Bronchial epithelial cell (primary cell): ENCODE measurements around the gene TFPI. TPM values are rescaled to one million over a fixed set of nuclear protein-coding genes. Genes with fewer than 3 reads are reported as not detected.
A peak's percentile ranks its signal among the peaks of the same experiment; 100 is the strongest.

ENCODE experiments used
- DNase-seq: peaks from one replicate; pipeline ENCODE4 v3.0.0-alpha.2; 2010; ENCODE audit warnings: low read depth
- FAIRE-seq: peaks from 2 replicates; lab custom pipeline; 2011; peaks lifted over from hg19 to GRCh38; lab: Jason Lieb, UNC
- H3K27me3 ChIP-seq: 2 replicates; pipeline ENCODE4 v1.5.1; 2011; ENCODE audit warnings: low read length; ENCODE audit not compliant: control insufficient read depth, insufficient read depth
- H3K36me3 ChIP-seq: 2 replicates; pipeline ENCODE4 v1.5.1; 2011; ENCODE audit warnings: low read length; ENCODE audit not compliant: control insufficient read depth, insufficient read depth
- H3K4me3 ChIP-seq: 2 replicates; pipeline ENCODE4 v1.5.1; 2011; ENCODE audit warnings: mild to moderate bottlenecking, low read depth, low read length, control low read depth
- CTCF ChIP-seq: IDR thresholded peaks from 2 replicates; pipeline ENCODE4 v1.5.1; 2011; ENCODE audit warnings: mild to moderate bottlenecking, moderate library complexity, low read length, control low read depth, inconsistent platforms; ENCODE audit not compliant: insufficient read depth, severe bottlenecking
- total RNA-seq: library from RNA; depleted of rRNA; stranded (reverse); fragments of >200 nt; gene quantifications from 2 replicates; pipeline ENCODE4 v1.2.1, GENCODE V29; 2014

The TFPI gene
- total RNA-seq, 1 donor from 2014 or later: 2.1 TPM

GRCh38 chr2:187453078-187453641, 101.1 kb downstream of the TFPI start:
- TF ChIP-seq CTCF: peak; percentile 16
- DNase-seq (peak; percentile 47), FAIRE-seq (no peak)
- H3K4me3 ChIP-seq: no peak overlapping the region
- no peaks in the 10 kb centered on the region for H3K36me3 ChIP-seq
- H3K27me3 ChIP-seq: no peaks in the 10 kb centered on the region

GRCh38 chr2:187451510-187451909, 102.7 kb downstream of the TFPI start:
- H3K36me3 ChIP-seq: no peaks in the 10 kb centered on the region
- TF ChIP-seq CTCF: no peak
- H3K4me3 ChIP-seq: no peak overlapping the region
- DNase-seq (no peak), FAIRE-seq (no peak)
- H3K27me3 ChIP-seq: no peaks in the 10 kb centered on the region

- TF ChIP-seq CTCF: no peak
- peak overlapping the region; percentile 12 for H3K4me3 ChIP-seq
- FAIRE-seq: no peak
Observed at GRCh38 chr2:187447336-187447735, 106.9 kb downstream of the TFPI start.

GRCh38 chr2:187446711-187447110, 107.5 kb downstream of the TFPI start:
- FAIRE-seq: no peak
- no peaks in the 10 kb centered on the region for H3K27me3 ChIP-seq

More at GRCh38 chr2:187447336-187447735, 106.9 kb downstream of the TFPI start:
- DNase-seq: no peak
- H3K36me3 ChIP-seq: no peaks in the 10 kb centered on the region
- no peaks in the 10 kb centered on the region for H3K27me3 ChIP-seq

GRCh38 chr2:187445051-187445450, 109.2 kb downstream of the TFPI start:
- FAIRE-seq: no peak

More at GRCh38 chr2:187446711-187447110, 107.5 kb downstream of the TFPI start:
- DNase-seq: no peak
- no peak for TF ChIP-seq CTCF
- no peaks in the 10 kb centered on the region for H3K36me3 ChIP-seq
- H3K4me3 ChIP-seq: no peak overlapping the region

More at GRCh38 chr2:187445051-187445450, 109.2 kb downstream of the TFPI start:
- Histone ChIP-seq H3K36me3 (no peaks in the 10 kb centered on the region), H3K27me3 (no peaks in the 10 kb centered on the region), H3K4me3 (no peak overlapping the region)
- TF ChIP-seq CTCF: no peak
- DNase-seq: no peak
